ENCODE results near the gene FGD2. TPM values are rescaled to one million over a fixed set of nuclear protein-coding genes. Genes with fewer than 3 reads are reported as not detected.

The FGD2 gene
- total and polyA plus RNA-seq, 9 of the 15 experiments (the other 6 are each of a cell fraction or from before 2014, with no cell fraction given), result 0.09 TPM; not detected in 8

- TF ChIP-seq BCLAF1 (IDR thresholded peaks at IDR 0.05; ENCODE audit: borderline replicate concordance in 1 of 2, control insufficient read depth in 1 of 2, low read depth in 2 of 2, low read length in 1 of 2) (no peak), KLF6 (CRISPR knock-in tag; IDR thresholded peaks at IDR 0.05; ENCODE audit: borderline replicate concordance) (no peak), USF1 (CRISPR knock-in tag; IDR thresholded peaks at IDR 0.05) (peak; percentile 77), MEIS2 (IDR thresholded peaks at IDR 0.05; ENCODE audit: partially characterized antibody) (peak; percentile 68), TOE1 (IDR thresholded peaks at IDR 0.05; ENCODE audit: borderline replicate concordance) (no peak; the same call in 1 of the 2 replicates), TOE1 (CRISPR knock-in tag; IDR thresholded peaks at IDR 0.05; ENCODE audit: borderline replicate concordance, low read depth) (0 out of 2 replicates have a peak, but pooled peaks have one; percentile 39), CCAR2 (IDR thresholded peaks at IDR 0.05; ENCODE audit: low read depth, low read length) (no peak), FOXA1 (IDR thresholded peaks at IDR 0.05; ENCODE audit: borderline replicate concordance) (no peak), VEZF1 (CRISPR knock-in tag; IDR thresholded peaks at IDR 0.05) (peak; percentile 57; the same call in 1 of the 2 replicates), CBX5 (IDR thresholded peaks at IDR 0.05; ENCODE audit: borderline replicate concordance, low read depth) (no peak), PHF20 (IDR thresholded peaks at IDR 0.05; ENCODE audit: partially characterized antibody) (peak; percentile 59), POLR2A (conservative IDR thresholded peaks at IDR 0.05) (no peak), HNRNPLL (IDR thresholded peaks at IDR 0.05; ENCODE audit: low read depth, low read length, poor library complexity, severe bottlenecking) (no peak), BRD4 (IDR thresholded peaks at IDR 0.05) (peak; percentile 81), GATAD2A (IDR thresholded peaks at IDR 0.05) (peak; percentile 95; the same call in 1 of the 2 replicates), CTCF (IDR thresholded peaks at IDR 0.05 in 2 of 3, conservative IDR thresholded peaks at IDR 0.05 in 1 of 3; ENCODE audit: insufficient read depth in 2 of 3, low read depth in 1 of 3, low read length in 3 of 3) (peak; percentile 96 to 97 (median 96)), SRF (CRISPR knock-in tag; IDR thresholded peaks at IDR 0.05) (0 out of 4 replicates have a peak, but pooled peaks of 1 of the 2 experiments have one; percentile 34), RBBP5 (IDR thresholded peaks at IDR 0.05; ENCODE audit: borderline replicate concordance, insufficient read depth, low read length, poor library complexity, severe bottlenecking) (no peak)
These were observed 45.9 kb downstream of the FGD2 start (continued) for GRCh38 chr6:37051138-37052026.
